ENCODE measurements around the gene GPR108. TPM values are rescaled to one million over a fixed set of nuclear protein-coding genes. Genes with fewer than 3 reads are reported as not detected.
"Not testable (repeated sequence)": the region's sequence is repeated elsewhere in the genome, so short reads cannot be mapped to it uniquely, and the experiment has no call there.

GPR108 gene
- 34.7 and 41.8 TPM in 2 replicates for total RNA-seq (2014; rRNA removed; shearing (Covaris generic); ENCODE audit: low replicate concordance)

DNA sequence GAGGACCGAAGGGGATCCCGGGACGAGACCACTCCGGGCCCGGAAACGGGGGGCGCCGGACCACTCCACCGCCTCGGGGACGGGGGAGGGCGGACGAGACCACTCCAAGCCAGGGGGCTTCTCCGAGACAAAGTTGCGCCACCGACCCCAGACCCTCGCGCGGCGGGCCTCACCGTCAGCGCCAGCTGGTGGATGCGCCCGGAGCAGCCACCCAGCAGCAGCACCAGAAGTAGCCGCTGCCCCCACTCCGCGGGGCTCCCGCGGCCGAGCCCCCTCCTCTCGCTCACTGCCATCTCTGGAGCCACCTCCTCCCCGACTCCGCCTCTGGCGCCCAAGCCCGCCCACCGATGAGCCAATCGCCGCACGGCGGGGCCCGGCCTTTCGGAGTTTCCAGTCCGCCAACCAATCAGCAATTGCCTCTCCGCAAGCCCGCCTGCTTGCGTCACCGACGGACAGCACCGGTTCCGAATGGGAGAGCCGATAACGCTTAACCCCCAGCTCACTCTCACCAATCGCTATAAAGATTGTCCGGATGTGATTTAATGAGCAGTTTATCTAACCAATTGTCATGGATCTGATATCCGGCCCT is at the start of gene GPR108:
TSS of gene GPR108 (minus strand) at position 297 of the 589 bp plus-strand sequence. CDS start at position 293, 4 bp downstream.
- peak within 1 kb of the TSS; percentile 83 for H3K4me2 ChIP-seq (ENCODE audit: low read depth, low read length, poor library complexity, severe bottlenecking)
- no peaks in the 10 kb centered on the region for H3K36me3 ChIP-seq (ENCODE audit: insufficient read depth, low read length)
- peak within 1 kb of the TSS; percentile 93 for H3K9ac ChIP-seq (ENCODE audit: low read length)
- no peaks in the 10 kb centered on the region for H3K27me3 ChIP-seq (ENCODE audit: low read length)
- DNase-seq, result peak; percentile 100
- H3K79me2 ChIP-seq (ENCODE audit: low read length), result 0 out of 2 replicates have a peak, but pooled peaks cover 3% of the 10 kb centered on the region
- peak within 1 kb of the TSS; percentile 74 for H3K4me3 ChIP-seq (ENCODE audit: low read length)
- no peaks in the 10 kb centered on the region for H3K9me3 ChIP-seq (ENCODE audit: low read length)
- H3K4me1 ChIP-seq (ENCODE audit: low read length), result peaks cover 45% of the 10 kb centered on the region
- H3K27ac ChIP-seq (ENCODE audit: low read length), result peak within 1 kb of the TSS; percentile 75
- H3K9me2 ChIP-seq (replicated peaks; ENCODE audit: insufficient read depth, low read length), result no peaks in the 10 kb centered on the region
- peak within 1 kb of the TSS; percentile 80 for H2AFZ ChIP-seq (ENCODE audit: low read length)
- H4K20me1 ChIP-seq (ENCODE audit: insufficient read depth, low read depth, low read length), result no peaks in the 10 kb centered on the region

DNA sequence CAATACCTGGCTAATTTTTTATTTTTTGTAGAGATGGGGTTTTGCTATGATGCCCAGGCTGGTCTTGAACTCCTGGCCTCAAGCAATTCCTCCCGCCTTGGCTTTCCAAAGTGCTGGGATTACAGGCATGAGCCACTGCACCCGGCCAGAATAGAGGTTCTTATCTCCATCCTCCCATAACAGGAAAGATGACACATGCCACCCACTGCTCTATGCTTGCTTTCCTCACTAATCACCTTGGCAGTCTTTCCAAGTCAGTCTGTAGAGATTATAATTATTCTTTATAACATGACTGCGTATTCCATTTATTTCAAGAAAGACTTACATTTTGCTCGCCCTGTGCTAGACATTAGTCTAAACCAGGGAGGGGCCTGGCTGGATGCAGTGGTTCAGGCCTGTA is 41.8 kb upstream of the GPR108 start:
- H3K79me2 ChIP-seq (ENCODE audit: low read length), result peaks cover 94% of the 10 kb centered on the region
- DNase-seq, result no peak
- H3K9me3 ChIP-seq (ENCODE audit: low read length), result no peaks in the 10 kb centered on the region
- peaks cover 15% of the 10 kb centered on the region for H3K36me3 ChIP-seq (ENCODE audit: insufficient read depth, low read length)
- H3K4me2 ChIP-seq (ENCODE audit: low read depth, low read length, poor library complexity, severe bottlenecking), result no peak overlapping the region
- peaks cover 31% of the 10 kb centered on the region; the same call in 1 of the 2 replicates for H4K20me1 ChIP-seq (ENCODE audit: insufficient read depth, low read depth, low read length)
- peaks cover 40% of the 10 kb centered on the region for H3K4me1 ChIP-seq (ENCODE audit: low read length)
- H3K27ac ChIP-seq (ENCODE audit: low read length), result no peak overlapping the region
- no peaks in the 10 kb centered on the region for H3K9me2 ChIP-seq (replicated peaks; ENCODE audit: insufficient read depth, low read length)
- no peak overlapping the region for H3K4me3 ChIP-seq (ENCODE audit: low read length)
- no peak overlapping the region for H2AFZ ChIP-seq (ENCODE audit: low read length)
- no peaks in the 10 kb centered on the region for H3K27me3 ChIP-seq (ENCODE audit: low read length)
- H3K9ac ChIP-seq (ENCODE audit: low read length), result no peak overlapping the region

DNA sequence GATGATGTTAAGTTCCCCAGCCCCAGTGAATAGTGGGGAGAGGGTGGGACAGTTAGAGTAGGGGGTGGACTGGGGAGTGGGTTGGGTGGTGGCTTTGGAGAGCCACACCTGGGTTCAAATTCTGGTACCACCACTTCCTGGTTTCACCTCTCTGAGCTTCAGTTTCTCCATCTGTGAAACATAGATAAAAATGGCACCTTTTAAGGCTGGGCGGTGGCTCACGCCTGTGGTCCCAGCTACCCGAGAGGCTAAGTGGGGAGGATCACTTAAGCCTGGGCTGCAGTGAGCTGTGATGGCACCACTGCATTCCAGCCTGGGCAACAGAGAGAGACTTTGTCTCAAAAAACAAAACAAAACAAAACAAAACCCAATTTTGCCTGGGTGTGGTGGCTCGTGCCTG is 41.0 kb upstream of the GPR108 start:
- Histone ChIP-seq H3K9me3 (ENCODE audit: low read length) (no peaks in the 10 kb centered on the region), H3K27ac (ENCODE audit: low read length) (peak overlapping the region; percentile 45), H3K36me3 (ENCODE audit: insufficient read depth, low read length) (peaks cover 15% of the 10 kb centered on the region), H3K9me2 (replicated peaks; ENCODE audit: insufficient read depth, low read length) (no peaks in the 10 kb centered on the region), H4K20me1 (ENCODE audit: insufficient read depth, low read depth, low read length) (peaks cover 31% of the 10 kb centered on the region; the same call in 1 of the 2 replicates), H3K4me2 (ENCODE audit: low read depth, low read length, poor library complexity, severe bottlenecking) (no peak overlapping the region), H2AFZ (ENCODE audit: low read length) (no peak overlapping the region), H3K4me3 (ENCODE audit: low read length) (no peak overlapping the region), H3K27me3 (ENCODE audit: low read length) (no peaks in the 10 kb centered on the region), H3K79me2 (ENCODE audit: low read length) (peaks cover 92% of the 10 kb centered on the region), H3K9ac (ENCODE audit: low read length) (no peak overlapping the region), H3K4me1 (ENCODE audit: low read length) (peaks cover 43% of the 10 kb centered on the region)
- no peak for DNase-seq

DNA sequence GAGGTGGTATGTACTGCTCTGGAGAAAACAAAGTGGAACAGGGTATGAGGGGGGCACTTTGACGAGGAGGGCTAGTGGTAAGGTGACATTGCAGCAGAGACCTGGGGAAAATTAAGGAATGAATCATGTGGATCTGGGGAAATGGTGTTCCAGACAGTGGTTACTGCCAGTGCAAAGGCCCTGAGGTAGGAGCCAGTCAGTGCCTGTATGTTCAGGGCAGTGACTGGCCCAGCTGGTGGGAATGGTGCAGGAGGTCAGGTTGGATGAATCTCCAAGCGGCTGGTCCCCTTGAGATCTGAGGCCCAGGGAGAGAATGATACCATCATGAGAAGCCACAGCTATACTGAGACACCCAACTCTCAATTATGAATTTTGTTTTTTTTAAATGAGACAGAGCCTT is 40.1 kb upstream of the GPR108 start:
- DNase-seq, result no peak
- Histone ChIP-seq H4K20me1 (ENCODE audit: insufficient read depth, low read depth, low read length) (peaks cover 31% of the 10 kb centered on the region; the same call in 1 of the 2 replicates), H3K4me3 (ENCODE audit: low read length) (no peak overlapping the region), H3K4me1 (ENCODE audit: low read length) (peaks cover 46% of the 10 kb centered on the region), H3K79me2 (ENCODE audit: low read length) (peaks cover 88% of the 10 kb centered on the region), H3K9me3 (ENCODE audit: low read length) (no peaks in the 10 kb centered on the region), H3K27ac (ENCODE audit: low read length) (0 out of 2 replicates have a peak overlapping the region, but pooled peaks have one; percentile 11), H3K9me2 (replicated peaks; ENCODE audit: insufficient read depth, low read length) (no peaks in the 10 kb centered on the region), H2AFZ (ENCODE audit: low read length) (no peak overlapping the region), H3K27me3 (ENCODE audit: low read length) (no peaks in the 10 kb centered on the region), H3K4me2 (ENCODE audit: low read depth, low read length, poor library complexity, severe bottlenecking) (no peak overlapping the region), H3K9ac (ENCODE audit: low read length) (no peak overlapping the region), H3K36me3 (ENCODE audit: insufficient read depth, low read length) (peaks cover 15% of the 10 kb centered on the region)

DNA sequence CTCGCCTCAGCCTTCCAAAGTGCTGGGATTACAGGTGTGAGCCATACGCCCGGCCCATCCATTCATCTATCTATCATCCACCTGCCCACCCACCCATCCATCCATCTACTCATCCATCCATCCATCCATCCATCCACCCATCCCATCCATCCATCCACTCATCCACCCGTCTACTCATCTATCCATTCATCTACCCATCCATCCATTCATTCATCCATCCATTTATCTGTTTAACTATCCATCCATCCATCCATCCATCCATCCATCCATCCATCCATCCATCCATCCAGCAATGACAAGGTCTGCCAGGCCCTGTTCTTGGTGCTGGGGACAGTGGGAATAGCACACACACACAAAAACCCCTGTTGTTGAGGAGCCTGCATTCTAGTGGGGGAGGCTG is 39.6 kb upstream of the GPR108 start:
- Histone ChIP-seq H3K9me2 (replicated peaks; ENCODE audit: insufficient read depth, low read length) (no peaks in the 10 kb centered on the region), H3K36me3 (ENCODE audit: insufficient read depth, low read length) (peaks cover 15% of the 10 kb centered on the region), H3K27ac (ENCODE audit: low read length) (no peak overlapping the region), H3K4me3 (ENCODE audit: low read length) (no peak overlapping the region), H3K9ac (ENCODE audit: low read length) (no peak overlapping the region), H3K9me3 (ENCODE audit: low read length) (no peaks in the 10 kb centered on the region), H2AFZ (ENCODE audit: low read length) (no peak overlapping the region), H3K4me1 (ENCODE audit: low read length) (peaks cover 49% of the 10 kb centered on the region), H4K20me1 (ENCODE audit: insufficient read depth, low read depth, low read length) (peaks cover 31% of the 10 kb centered on the region; the same call in 1 of the 2 replicates), H3K4me2 (ENCODE audit: low read depth, low read length, poor library complexity, severe bottlenecking) (no peak overlapping the region), H3K79me2 (ENCODE audit: low read length) (peaks cover 86% of the 10 kb centered on the region), H3K27me3 (ENCODE audit: low read length) (no peaks in the 10 kb centered on the region)
- DNase-seq, result no peak

DNA sequence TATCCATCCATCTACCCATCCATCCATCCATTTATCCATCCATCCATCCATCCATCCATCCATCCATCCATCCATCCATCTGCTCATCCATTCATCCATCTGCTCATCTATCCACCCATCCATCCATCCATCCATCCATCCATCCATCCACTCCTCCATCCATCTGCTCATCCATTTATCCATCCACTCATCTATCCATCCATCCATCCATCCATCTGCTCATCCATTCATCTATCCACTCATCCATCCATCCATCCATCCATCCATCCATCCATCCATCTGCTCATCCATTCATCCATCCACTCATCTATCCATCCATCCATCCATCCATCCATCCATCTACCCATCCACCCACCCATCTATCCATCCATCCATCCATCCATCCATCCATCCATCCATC is 38.7 kb upstream of the GPR108 start:
- not testable (repeated sequence) for H3K9me2 ChIP-seq (replicated peaks; ENCODE audit: insufficient read depth, low read length); H2AFZ ChIP-seq (ENCODE audit: low read length); H3K4me2 ChIP-seq (ENCODE audit: low read depth, low read length, poor library complexity, severe bottlenecking); H3K27ac ChIP-seq (ENCODE audit: low read length); DNase-seq; H3K27me3 ChIP-seq (ENCODE audit: low read length); H3K4me3 ChIP-seq (ENCODE audit: low read length); H3K9ac ChIP-seq (ENCODE audit: low read length); H3K9me3 ChIP-seq (ENCODE audit: low read length); H3K36me3 ChIP-seq (ENCODE audit: insufficient read depth, low read length)
- H4K20me1 ChIP-seq (ENCODE audit: insufficient read depth, low read depth, low read length), result peaks cover 31% of the 10 kb centered on the region; the same call in 1 of the 2 replicates
- peaks cover 49% of the 10 kb centered on the region for H3K4me1 ChIP-seq (ENCODE audit: low read length)
- H3K79me2 ChIP-seq (ENCODE audit: low read length), result peaks cover 76% of the 10 kb centered on the region

DNA sequence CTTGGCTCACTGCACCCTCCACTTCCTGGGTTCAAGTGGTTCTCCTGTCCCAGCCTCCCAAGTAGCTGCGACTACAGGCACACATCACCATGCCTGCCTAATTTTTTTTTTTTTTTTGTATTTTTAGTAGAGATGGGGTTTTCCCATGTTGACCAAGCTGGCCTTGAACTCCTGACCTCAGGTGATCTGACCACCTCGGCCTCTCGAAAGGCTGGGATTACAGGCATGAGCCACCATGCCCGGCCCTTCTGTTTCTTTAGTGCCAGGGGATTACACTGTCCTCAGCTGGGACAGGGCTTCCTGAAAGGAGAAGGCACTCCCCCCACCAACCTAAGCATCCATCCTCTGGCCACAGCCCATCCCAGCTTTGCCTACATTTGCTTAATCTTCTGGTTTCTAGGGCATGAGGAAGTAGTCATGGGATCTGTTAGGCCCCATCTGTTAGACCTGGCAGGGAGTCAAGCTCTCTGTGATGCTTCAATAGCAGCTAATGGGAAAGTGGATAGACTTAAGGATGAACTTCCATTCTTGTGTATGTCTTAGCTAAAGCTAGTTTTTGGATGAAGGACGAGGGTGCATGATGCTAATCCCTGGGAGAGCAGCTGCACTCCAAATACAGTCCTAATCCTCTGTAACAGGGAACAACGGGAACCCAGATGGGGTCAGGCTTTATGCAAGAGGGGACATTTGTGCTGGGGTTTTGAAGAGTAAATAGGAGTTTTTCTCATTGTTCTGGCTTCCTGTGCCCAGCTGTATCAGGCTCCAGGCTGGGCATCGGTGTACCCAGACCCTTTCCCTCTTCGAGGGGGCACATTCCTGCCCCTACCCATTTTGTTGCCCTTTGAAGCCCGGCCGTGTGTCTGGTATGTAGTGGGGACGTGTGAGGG is 37.7 kb upstream of the GPR108 start:
- no peaks in the 10 kb centered on the region for H3K9me2 ChIP-seq (replicated peaks; ENCODE audit: insufficient read depth, low read length)
- no peak overlapping the region for H3K9ac ChIP-seq (ENCODE audit: low read length)
- peak; percentile 74 for DNase-seq
- H2AFZ ChIP-seq (ENCODE audit: low read length), result no peak overlapping the region
- no peaks in the 10 kb centered on the region for H3K9me3 ChIP-seq (ENCODE audit: low read length)
- peaks cover 7% of the 10 kb centered on the region for H3K36me3 ChIP-seq (ENCODE audit: insufficient read depth, low read length)
- peaks cover 66% of the 10 kb centered on the region for H3K79me2 ChIP-seq (ENCODE audit: low read length)
- peak overlapping the region; percentile 12; the same call in 1 of the 2 replicates for H3K27ac ChIP-seq (ENCODE audit: low read length)
- no peaks in the 10 kb centered on the region for H3K27me3 ChIP-seq (ENCODE audit: low read length)
- peaks cover 46% of the 10 kb centered on the region for H3K4me1 ChIP-seq (ENCODE audit: low read length)
- H3K4me3 ChIP-seq (ENCODE audit: low read length), result no peak overlapping the region; the same call in 1 of the 2 replicates
- H3K4me2 ChIP-seq (ENCODE audit: low read depth, low read length, poor library complexity, severe bottlenecking), result peak overlapping the region; percentile 33
- peaks cover 26% of the 10 kb centered on the region; the same call in 1 of the 2 replicates for H4K20me1 ChIP-seq (ENCODE audit: insufficient read depth, low read depth, low read length)
